Chondrocyte (in vitro differentiated cells): Measurements from ENCODE around the gene RGS6. TPM values are rescaled to one million over a fixed set of nuclear protein-coding genes. Genes with fewer than 3 reads are reported as not detected.

Experiments
- DNase-seq: peaks from one replicate; pipeline ENCODE4 v3.0.0; 2021; ENCODE audit warnings: mixed read lengths, low spot score
- H3K27ac Mint-ChIP-seq: one replicate; pipeline ENCODE4 v1.8.0; 2021; ENCODE audit warnings: mild to moderate bottlenecking, moderate library complexity, mixed read lengths; ENCODE audit not compliant: unreplicated experiment
- H3K27me3 Mint-ChIP-seq: 2 replicates; pipeline ENCODE4 v1.8.0; 2021; ENCODE audit warnings: low read depth, mixed read lengths
- H3K36me3 Mint-ChIP-seq: 2 replicates; pipeline ENCODE4 v1.8.0; 2021; ENCODE audit warnings: low read depth, mixed read lengths
- H3K4me1 Mint-ChIP-seq: 2 replicates; pipeline ENCODE4 v1.8.0; 2021; ENCODE audit warnings: low read depth, mild to moderate bottlenecking, mixed read lengths
- H3K4me3 Mint-ChIP-seq: one replicate; pipeline ENCODE4 v1.8.0; 2021; ENCODE audit warnings: mild to moderate bottlenecking, moderate library complexity, mixed read lengths; ENCODE audit not compliant: unreplicated experiment
- H3K9me3 Mint-ChIP-seq: 2 replicates; pipeline ENCODE4 v1.8.0; 2021; ENCODE audit warnings: low read depth, mixed read lengths
- CTCF ChIP-seq: fragments of 200-600 bp; sonication (generic); IDR thresholded peaks from 2 replicates; pipeline ENCODE4 v1.5.0; 2021; ENCODE audit warnings: antibody characterized with exemption, mild to moderate bottlenecking, moderate library complexity
- total RNA-seq: library from RNA; stranded (reverse); gene quantifications from 3 replicates; pipeline ENCODE4 v1.2.1, GENCODE V29; 2021

The RGS6 gene
- total RNA-seq, 1 donor from 2014 or later: 0.12 TPM

GRCh38 chr14:72560889-72561493, 628.8 kb downstream of the RGS6 start:
- Mint-ChIP-seq H3K27me3 (no peaks in the 10 kb centered on the region), H3K9me3 (no peaks in the 10 kb centered on the region), H3K4me3 (no peak overlapping the region), H3K27ac (no peak overlapping the region), H3K4me1 (peaks cover 9% of the 10 kb centered on the region), H3K36me3 (no peaks in the 10 kb centered on the region)
- TF ChIP-seq CTCF: no peak
- no peak for DNase-seq

DNA sequence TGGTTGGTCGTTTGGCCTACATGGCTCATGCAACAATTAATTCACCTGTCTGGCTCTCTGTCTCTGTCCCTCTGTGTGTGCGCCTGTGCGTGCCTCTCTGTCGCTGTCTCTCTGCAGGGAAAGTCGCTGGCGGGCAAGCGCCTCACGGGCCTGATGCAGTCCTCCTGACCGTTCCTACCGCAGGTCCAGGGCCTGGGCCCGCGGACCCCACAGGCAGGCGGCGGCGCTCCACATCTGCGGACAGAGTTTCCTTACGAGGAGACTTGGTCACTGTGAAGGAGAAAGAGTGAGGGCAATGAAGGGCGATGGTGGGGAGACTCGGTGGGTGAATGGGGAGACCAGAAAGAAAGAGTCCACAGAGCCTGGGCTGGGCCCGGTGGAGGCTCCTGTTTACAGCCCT, 630.1 kb downstream of the RGS6 start:
- Mint-ChIP-seq H3K36me3 (no peaks in the 10 kb centered on the region), H3K9me3 (no peaks in the 10 kb centered on the region), H3K27ac (no peak overlapping the region), H3K4me1 (peaks cover 9% of the 10 kb centered on the region), H3K4me3 (no peak overlapping the region), H3K27me3 (no peaks in the 10 kb centered on the region)
- DNase-seq: no peak
- no peak for TF ChIP-seq CTCF

DNA sequence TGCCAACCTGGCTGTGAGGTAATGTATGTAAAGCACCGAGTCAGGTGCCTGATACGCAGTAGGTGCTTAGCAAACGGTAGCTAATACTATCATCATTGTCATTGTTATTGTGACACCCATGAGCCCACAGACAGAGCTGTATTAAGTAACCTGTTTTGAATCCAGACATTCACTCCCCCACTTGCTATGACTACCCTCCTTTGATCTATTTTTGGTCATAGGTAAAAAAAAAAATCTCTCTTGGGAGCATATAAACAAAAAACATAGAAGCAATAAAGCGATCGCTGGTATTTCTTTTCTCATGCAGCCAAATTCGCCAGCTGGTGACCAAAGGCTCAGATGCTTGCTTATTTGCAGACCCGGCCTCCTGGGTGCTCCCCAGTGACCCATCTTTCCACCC, 631.4 kb downstream of the RGS6 start:
- no peaks in the 10 kb centered on the region for H3K27me3 Mint-ChIP-seq
- DNase-seq: no peak
- no peak overlapping the region for H3K27ac Mint-ChIP-seq
- H3K36me3 Mint-ChIP-seq: no peaks in the 10 kb centered on the region
- no peak for TF ChIP-seq CTCF
- H3K9me3 Mint-ChIP-seq: no peaks in the 10 kb centered on the region
- peaks cover 9% of the 10 kb centered on the region for H3K4me1 Mint-ChIP-seq
- no peak overlapping the region for H3K4me3 Mint-ChIP-seq

GRCh38 chr14:72565149-72565559, 632.9 kb downstream of the RGS6 start:
- H3K4me1 Mint-ChIP-seq: no peaks in the 10 kb centered on the region
- no peaks in the 10 kb centered on the region for H3K27me3 Mint-ChIP-seq
- TF ChIP-seq CTCF: no peak
- DNase-seq: no peak
- no peak overlapping the region for H3K4me3 Mint-ChIP-seq
- H3K36me3 Mint-ChIP-seq: no peaks in the 10 kb centered on the region
- H3K9me3 Mint-ChIP-seq: no peaks in the 10 kb centered on the region
- H3K27ac Mint-ChIP-seq: no peak overlapping the region

DNA sequence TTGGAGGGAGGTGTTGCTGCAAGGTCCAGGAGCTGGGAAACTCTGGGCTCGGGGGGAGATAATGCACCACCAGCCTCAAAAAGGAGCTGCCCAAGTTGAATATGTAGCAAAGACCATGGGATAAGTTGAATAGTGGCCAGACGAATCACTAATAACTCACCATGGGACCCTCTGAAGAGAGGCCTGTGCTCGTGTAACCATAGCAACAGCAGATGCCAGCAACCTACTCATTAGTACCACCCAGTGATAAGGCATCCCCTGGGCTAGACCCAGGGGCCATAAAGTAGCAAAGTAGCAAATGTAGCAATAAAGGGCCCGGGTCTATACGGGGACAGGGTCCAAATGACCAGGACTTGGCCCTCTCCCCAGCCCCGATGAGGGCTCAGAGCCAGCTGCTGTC, 633.7 kb downstream of the RGS6 start:
- DNase-seq: no peak
- no peaks in the 10 kb centered on the region for H3K9me3 Mint-ChIP-seq
- no peaks in the 10 kb centered on the region for H3K27me3 Mint-ChIP-seq
- H3K36me3 Mint-ChIP-seq: no peaks in the 10 kb centered on the region
- no peak overlapping the region for H3K4me3 Mint-ChIP-seq
- no peaks in the 10 kb centered on the region for H3K4me1 Mint-ChIP-seq
- H3K27ac Mint-ChIP-seq: no peak overlapping the region
- no peak for TF ChIP-seq CTCF
